ENCODE measurements around the gene SYNPR.

DNA sequence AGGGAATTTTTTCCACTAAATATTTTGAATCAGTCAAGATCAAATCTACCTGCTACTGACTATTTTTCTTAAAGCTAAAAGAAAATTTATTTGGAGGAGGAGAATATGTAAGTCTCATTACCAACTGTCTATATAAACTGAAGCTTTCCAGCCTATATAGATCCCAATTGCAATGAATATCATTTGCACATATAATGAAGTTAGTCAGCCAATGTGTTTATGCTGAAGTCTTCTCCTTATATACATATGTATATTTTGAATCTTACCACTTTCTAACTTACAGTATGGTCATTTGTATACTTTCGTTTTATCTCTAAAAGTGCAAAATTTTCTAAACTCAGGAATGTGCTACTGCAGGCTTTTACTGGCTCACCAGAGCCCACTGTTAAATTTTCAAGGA lies 136.5 kb downstream of the SYNPR start:
- TF ChIP-seq POLR2A (IDR thresholded peaks at IDR 0.05; ENCODE audit: low read length), result no peak
- TF ChIP-seq GATA1 (IDR thresholded peaks at IDR 0.05; ENCODE audit: low read depth, low read length), result no peak

All from erythroblast (primary cell).